ENCODE data around the gene IPO7. TPM values are rescaled to one million over a fixed set of nuclear protein-coding genes. Genes with fewer than 3 reads are reported as not detected.

IPO7 gene
- total RNA-seq, 1 donor from 2014 or later: 113 TPM

DNA sequence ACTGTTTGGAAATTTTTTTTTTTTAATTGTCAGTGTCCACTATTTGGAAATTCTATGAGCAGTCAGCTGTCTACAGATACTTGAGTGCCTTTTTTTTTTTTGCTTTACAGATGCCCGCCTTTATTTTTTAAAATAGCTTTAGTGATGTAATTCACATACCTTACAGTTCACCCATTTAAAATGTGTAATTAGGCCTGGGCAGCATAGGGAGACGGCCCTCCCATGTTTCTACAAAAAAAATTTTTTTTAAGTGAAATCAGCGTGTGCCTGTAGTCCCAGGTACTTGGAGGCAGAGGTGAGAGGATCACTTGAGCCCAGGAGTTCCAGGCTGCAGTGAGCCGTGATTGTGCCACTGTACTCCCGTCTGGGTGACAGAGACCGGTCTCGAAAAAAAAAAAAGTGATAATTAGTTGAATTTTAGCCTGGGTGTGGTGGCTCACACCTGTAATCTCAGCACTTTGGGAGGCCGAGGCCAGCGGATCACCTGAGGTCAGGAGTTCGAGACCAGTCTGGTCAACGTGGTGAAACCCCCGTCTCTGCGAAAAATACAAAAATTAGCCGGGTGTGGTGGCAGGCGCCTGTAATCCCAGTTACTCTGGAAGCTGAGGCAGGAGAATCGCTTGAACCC, 77.8 kb downstream of the IPO7 start:
- no peak for DNase-seq (ENCODE audit: low spot score)
- Mint-ChIP-seq H3K36me3 (ENCODE audit: low read depth) (peaks cover 4% of the 10 kb centered on the region), H3K4me1 (ENCODE audit: low read depth) (peaks cover 22% of the 10 kb centered on the region), H3K9me3 (ENCODE audit: low read depth) (peaks cover 5% of the 10 kb centered on the region), H3K27me3 (ENCODE audit: low read depth) (no peaks in the 10 kb centered on the region), H3K27ac (ENCODE audit: unreplicated experiment) (peak overlapping the region; percentile 88), H3K4me3 (ENCODE audit: unreplicated experiment) (peak overlapping the region; percentile 61)
- TF ChIP-seq, protein P1, sequence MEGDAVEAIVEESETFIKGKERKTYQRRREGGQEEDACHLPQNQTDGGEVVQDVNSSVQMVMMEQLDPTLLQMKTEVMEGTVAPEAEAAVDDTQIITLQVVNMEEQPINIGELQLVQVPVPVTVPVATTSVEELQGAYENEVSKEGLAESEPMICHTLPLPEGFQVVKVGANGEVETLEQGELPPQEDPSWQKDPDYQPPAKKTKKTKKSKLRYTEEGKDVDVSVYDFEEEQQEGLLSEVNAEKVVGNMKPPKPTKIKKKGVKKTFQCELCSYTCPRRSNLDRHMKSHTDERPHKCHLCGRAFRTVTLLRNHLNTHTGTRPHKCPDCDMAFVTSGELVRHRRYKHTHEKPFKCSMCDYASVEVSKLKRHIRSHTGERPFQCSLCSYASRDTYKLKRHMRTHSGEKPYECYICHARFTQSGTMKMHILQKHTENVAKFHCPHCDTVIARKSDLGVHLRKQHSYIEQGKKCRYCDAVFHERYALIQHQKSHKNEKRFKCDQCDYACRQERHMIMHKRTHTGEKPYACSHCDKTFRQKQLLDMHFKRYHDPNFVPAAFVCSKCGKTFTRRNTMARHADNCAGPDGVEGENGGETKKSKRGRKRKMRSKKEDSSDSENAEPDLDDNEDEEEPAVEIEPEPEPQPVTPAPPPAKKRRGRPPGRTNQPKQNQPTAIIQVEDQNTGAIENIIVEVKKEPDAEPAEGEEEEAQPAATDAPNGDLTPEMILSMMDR (IDR thresholded peaks at IDR 0.05): no peak

DNA sequence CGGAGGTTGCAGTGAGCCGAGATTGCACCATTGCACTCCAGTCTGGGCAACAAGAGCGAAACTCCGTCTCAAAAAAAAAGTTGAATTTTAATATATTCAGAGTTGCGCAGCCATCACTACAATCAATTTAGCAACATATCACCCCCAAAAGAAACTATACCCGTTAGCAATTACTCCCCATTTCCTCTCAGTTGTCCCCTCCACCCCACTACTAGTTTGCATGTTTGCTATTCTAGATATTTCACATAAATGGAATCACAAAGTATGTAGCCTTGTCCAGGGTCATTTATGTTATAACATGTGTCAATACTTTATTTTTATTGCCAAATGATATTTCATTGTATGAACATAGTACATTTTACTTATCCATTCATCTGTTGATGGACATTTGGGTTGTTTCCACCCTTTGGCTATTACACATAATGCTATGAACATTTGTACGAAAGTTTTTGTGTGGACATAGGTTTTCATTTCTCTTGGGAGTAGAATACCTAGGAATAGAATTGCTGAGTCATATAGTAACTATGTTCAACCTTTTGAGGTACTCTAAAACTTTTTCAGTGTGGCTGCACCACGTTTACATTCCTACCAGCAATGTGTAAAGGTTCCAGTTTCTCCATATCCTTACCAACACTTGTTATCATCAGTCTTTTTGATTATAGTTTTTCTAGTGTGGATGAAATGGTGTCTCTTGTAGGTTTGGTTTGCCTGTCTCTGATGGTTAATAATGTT, 78.5 kb downstream of the IPO7 start:
- H3K27ac Mint-ChIP-seq (ENCODE audit: unreplicated experiment): peak overlapping the region; percentile 52
- TF ChIP-seq, protein P1 (IDR thresholded peaks at IDR 0.05): no peak
- H3K9me3 Mint-ChIP-seq (ENCODE audit: low read depth): peaks cover 5% of the 10 kb centered on the region
- no peaks in the 10 kb centered on the region for H3K27me3 Mint-ChIP-seq (ENCODE audit: low read depth)
- DNase-seq (ENCODE audit: low spot score): no peak
- H3K4me1 Mint-ChIP-seq (ENCODE audit: low read depth): peaks cover 22% of the 10 kb centered on the region
- peak overlapping the region; percentile 44 for H3K4me3 Mint-ChIP-seq (ENCODE audit: unreplicated experiment)
- H3K36me3 Mint-ChIP-seq (ENCODE audit: low read depth): peaks cover 4% of the 10 kb centered on the region

DNA sequence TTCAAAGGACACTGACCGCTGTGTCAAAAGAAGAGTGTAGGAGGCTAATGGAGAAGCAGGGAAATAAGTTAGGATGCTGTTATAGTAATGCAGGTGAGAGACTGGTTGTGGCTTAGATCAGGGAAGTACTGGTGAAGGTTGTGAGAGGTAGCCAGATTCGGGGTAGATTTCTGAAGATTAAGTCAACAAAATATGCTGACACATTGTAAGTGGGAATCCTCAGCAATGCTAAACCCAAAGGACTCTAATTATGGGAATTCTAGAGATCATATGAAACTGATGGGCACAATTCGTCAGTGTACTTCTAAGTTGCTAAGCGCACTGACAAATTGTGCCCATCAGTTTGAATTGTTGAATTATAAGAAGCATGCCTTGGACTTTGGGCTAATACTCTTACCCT, 86.3 kb downstream of the IPO7 start:
- Mint-ChIP-seq H3K27ac (ENCODE audit: unreplicated experiment) (no peak overlapping the region), H3K9me3 (ENCODE audit: low read depth) (no peaks in the 10 kb centered on the region), H3K4me3 (ENCODE audit: unreplicated experiment) (no peak overlapping the region), H3K27me3 (ENCODE audit: low read depth) (no peaks in the 10 kb centered on the region), H3K36me3 (ENCODE audit: low read depth) (peaks cover 12% of the 10 kb centered on the region), H3K4me1 (ENCODE audit: low read depth) (no peaks in the 10 kb centered on the region)
- TF ChIP-seq, protein P1 (IDR thresholded peaks at IDR 0.05): no peak
- DNase-seq (ENCODE audit: low spot score): no peak

DNA sequence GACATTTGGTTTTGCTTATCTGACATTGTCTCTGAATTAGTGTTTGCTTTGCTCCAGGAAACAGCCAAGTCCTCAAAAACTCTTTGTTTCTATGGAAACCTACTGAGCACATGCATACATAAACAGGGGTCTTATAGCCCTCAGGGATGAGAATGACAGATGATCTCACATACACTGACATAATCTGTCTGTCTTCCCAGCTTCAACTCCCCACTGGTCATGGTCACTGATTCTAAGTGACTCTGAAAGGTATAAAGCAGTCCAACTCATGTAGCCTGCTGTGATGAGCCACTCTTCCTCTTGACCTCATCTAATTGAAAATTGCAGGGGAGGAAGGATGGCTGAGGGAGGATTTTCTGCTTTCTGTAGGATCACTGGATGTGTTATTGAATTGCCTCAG, 89.0 kb downstream of the IPO7 start:
- DNase-seq (ENCODE audit: low spot score): no peak

DNA sequence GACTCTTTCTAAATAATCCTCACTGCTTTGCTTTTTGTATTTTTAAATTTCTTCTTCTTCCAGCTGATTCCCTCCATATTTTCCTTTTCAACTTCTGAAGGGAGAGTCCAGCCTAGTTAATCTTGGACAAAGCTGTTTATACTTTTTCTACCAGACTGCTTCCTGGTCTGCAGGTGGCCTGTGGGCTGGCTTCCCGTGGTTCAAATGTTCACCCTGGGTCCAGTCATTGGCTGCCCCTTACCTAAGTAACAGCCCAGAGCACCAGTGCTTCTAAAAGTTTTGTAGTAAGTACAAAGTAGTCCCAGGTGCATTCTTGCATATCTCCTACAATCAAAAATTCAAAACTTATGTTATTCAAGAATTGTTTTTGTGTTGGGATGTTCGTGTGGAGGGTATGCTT, 95.4 kb downstream of the IPO7 start:
- TF ChIP-seq, protein P1 (IDR thresholded peaks at IDR 0.05): no peak
- no peaks in the 10 kb centered on the region for H3K9me3 Mint-ChIP-seq (ENCODE audit: low read depth)
- H3K36me3 Mint-ChIP-seq (ENCODE audit: low read depth): peaks cover 9% of the 10 kb centered on the region
- H3K4me1 Mint-ChIP-seq (ENCODE audit: low read depth): no peaks in the 10 kb centered on the region
- H3K27ac Mint-ChIP-seq (ENCODE audit: unreplicated experiment): no peak overlapping the region
- no peak for DNase-seq (ENCODE audit: low spot score)
- H3K4me3 Mint-ChIP-seq (ENCODE audit: unreplicated experiment): no peak overlapping the region
- no peaks in the 10 kb centered on the region for H3K27me3 Mint-ChIP-seq (ENCODE audit: low read depth)

More for the DNA sequence above, 89.0 kb downstream of the IPO7 start:
- TF ChIP-seq, protein P1 (IDR thresholded peaks at IDR 0.05): no peak
- Mint-ChIP-seq H3K36me3 (ENCODE audit: low read depth) (peaks cover 14% of the 10 kb centered on the region), H3K9me3 (ENCODE audit: low read depth) (no peaks in the 10 kb centered on the region), H3K4me1 (ENCODE audit: low read depth) (no peaks in the 10 kb centered on the region), H3K4me3 (ENCODE audit: unreplicated experiment) (no peak overlapping the region), H3K27me3 (ENCODE audit: low read depth) (no peaks in the 10 kb centered on the region), H3K27ac (ENCODE audit: unreplicated experiment) (no peak overlapping the region)

Data from chondrocyte (in vitro differentiated cells).